HG03097 (cell line): Measurements from ENCODE around the gene MPV17L.
"Not testable (repeated sequence)": the region's sequence is repeated elsewhere in the genome, so short reads cannot be mapped to it uniquely, and the experiment has no call there.

ENCODE experiments used
- ATAC-seq: cut with Tn5 transposase; IDR thresholded peaks from one replicate; pipeline ENCODE4 v1.9.1; 2021; ENCODE audit not compliant: unreplicated experiment, low FRiP score

Gene MPV17L

DNA sequence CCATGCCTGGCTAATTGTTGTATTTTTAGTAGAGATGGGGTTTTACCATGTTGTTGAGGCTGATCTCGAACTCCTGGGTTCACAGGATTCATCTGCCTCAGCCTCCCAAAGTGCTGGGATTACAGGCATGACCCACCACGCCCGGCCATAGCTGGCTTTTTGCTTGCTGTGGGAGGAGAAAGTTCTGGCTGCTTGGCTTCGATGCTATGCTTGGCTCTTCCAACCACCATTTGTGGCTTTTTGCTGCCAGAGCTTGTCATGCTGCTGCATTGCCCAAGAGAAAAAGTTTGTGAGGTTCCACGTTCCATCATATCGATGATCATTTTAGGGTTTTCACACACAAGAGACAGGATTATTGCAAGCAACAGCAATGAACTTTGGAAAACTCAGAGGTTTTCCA, 55.1 kb downstream of the MPV17L start:
- no peak for ATAC-seq

DNA sequence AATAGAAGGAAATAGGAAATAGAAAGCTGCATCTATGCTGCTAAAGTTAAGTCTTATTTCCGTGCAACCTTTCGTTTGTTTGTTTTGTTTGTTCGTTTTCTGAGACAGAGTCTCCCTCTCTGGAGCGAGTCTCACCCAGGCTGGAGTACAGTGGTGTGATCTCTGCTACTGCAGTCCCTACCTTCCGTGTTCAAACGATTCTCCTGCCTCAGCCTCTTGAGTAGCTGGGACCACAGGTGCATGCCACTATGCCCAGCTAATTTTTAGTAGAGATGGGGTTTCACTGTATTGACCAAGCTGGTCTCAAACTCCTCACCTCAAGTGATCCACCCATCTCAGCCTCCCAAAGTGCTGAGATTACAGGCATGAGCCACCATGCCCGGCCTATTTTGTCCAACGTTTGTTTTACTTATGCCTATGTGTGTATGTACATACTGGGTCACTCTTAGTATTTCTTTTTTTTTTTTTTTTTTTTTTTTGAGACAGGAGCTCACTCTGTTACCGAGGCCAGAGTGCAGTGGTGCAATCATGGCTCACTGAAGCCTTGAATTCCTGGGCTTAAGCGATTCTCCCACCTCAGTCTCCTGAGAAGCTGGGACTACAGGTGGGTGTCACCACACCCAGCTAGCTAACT, 55.7 kb downstream of the MPV17L start:
- ATAC-seq: no peak

DNA sequence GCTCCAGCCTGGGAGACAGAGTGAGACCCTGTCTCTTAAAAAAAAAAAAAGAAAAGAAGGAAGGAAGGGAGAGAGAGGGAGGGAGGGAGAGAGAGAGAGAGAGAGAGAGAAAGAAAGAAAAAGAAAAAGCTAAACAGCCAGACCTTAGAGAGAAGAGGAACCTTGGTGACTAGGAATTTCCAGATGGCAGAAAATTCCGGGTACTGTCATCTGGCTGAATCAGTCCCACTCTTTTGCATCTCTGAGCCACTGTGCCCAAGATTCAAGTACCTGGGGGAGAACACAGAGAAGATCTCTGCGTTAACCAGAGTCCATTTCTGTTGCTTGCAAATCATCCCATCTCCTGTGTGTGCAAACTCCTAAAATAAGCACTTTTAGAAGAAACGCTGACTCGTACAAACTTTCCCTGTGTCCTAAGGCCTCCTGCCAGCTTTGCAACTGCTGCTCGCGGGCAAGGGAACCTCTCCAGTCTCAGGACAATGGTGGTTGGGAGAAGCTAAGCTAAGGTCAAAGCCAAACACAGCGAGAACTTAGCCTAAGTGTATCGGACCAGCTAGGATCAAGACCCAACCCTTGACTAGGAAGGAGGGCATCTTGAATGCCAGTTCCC, 56.8 kb downstream of the MPV17L start:
- ATAC-seq: no peak

DNA sequence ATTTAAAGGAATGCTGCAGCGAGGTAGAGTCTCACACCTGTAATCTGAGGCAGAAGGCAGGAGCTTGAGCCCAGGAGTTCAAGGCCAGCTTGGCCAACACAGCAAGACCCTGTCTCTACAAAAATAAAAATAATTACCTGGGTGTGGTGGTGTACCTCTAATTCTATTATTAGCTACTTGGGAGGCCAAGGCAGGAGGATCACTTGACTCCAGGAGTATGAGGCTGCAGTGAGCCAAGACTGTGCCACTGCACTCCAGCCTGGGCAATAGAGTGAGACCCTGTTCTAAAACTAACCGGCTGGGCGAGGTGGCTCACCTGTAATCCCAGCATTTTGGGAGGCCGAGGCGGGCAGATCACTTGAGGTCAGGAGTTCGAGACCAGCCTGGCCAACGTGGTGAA, 57.7 kb downstream of the MPV17L start:
- not testable (repeated sequence) for ATAC-seq

DNA sequence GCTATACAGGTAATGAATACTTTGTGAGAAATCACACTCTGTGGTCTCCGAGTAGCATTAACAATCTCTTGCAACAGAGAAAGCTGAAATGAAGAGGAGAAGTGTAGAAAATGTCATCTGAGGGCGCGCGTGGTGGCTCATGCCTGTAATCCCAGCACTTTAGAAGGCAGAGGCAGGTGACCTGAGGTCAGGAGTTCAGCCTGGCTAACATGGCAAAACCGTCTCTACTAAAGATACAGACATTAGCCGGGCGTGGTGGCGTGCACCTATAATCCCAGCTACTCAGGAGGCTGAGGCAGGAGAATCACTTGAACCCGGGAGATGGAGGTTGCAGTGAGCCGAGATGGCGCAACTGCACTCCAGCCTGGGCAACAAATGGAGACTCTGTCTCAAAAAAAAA, 59.4 kb downstream of the MPV17L start:
- not testable (repeated sequence) for ATAC-seq

DNA sequence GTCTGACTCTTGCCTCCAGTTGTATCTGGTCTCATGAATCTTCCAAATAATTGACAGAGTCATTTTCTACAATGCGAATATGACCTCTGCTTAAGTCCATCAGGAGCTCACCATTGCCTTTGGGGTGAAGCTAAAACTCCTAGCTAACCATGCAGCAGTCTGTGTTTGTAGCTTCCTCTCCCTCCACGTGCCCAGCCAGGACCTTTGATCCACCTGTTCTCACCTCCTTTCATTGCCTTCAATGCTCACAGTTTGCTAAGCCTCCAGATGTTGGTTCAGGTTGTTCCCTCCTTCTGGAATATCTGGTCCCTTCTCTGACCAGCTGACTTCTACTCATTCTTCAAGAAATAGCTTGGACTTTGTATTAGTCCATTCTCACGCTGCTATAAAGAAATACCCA, 61.8 kb downstream of the MPV17L start:
- ATAC-seq: no peak

DNA sequence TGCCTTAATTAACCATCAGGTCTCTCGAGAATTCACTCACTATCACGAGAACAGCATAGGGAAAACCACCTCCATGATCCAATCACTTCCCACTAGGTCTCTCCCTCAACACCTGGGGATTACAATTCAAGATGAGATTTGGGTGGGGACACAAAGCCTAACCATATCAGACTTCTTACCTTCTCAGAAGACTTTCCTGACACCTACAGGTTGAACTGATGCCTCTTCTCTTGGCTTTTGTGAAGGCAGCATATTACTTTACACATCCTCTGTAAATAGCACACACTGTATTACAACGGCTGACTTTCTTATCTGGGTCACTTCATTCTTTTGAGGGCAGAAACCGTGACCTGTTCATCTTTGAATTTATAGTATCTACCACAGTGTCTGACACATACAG, 62.4 kb downstream of the MPV17L start:
- no peak for ATAC-seq

DNA sequence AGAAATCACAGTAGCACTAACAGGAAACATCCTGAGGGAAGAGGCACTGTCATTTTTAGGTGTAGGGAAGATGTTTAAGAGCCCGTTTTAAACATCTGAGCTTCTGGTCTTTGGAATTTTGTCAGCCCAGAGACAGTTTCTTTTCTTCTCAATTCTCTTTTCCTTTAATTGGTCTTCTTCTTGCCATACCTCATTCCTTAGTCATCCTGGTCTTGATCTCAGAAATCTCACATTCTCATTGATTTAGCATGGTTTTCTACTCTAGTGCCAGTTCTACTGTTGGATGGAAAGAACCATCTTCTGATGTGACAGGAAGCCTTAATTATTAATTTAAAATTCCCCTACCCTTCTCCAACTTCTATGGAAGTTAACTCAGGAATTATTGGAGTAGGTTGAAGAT, 64.2 kb downstream of the MPV17L start:
- no peak for ATAC-seq

DNA sequence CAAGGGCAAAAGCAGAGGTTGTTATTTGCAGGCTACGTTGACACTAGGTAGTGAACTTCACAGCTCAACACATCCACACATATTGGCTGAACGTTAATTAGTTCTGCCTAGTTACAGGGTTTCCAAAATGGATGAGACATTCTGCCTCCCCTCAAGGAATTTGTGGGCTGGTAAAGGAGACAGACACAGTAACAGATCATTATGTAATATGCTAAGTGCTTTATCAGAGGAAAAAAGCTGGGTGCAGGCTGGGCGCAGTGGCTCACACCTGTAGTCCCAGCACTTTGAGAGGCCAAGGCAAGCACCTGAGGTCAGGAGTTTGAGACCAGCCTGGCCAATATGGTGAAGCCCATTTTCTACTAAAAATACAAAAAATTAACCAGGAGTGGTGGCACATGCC, 65.0 kb downstream of the MPV17L start:
- ATAC-seq: no peak

DNA sequence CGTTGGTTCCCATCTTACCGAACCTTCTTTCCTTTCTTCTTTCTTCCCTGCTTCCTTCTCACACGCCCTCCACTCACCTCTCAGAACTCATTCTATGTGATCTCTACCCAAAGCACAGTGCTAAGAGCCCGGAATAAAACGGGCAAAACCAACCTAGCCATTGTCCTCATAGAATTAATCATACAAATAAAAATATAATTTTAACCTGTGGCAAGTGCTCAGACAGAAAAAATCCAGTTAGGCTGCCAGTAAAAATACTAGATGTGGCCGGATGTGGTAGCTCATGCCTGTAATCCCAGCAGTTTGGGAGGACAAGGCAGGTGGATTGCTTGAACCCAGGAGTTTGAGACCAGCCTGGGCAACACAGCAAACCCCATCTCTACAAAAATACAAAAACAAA, 65.8 kb downstream of the MPV17L start:
- no peak for ATAC-seq
